Brain microvascular endothelial cell (primary cell): ENCODE results near the gene PRADC1.
"Not testable (repeated sequence)": the region's sequence is repeated elsewhere in the genome, so short reads cannot be mapped to it uniquely, and the experiment has no call there.

Experiments used
- DNase-seq: peaks from one replicate; pipeline ENCODE4 v3.0.0-alpha.2; 2020
- H3K27ac ChIP-seq: fragments of 250-450 bp; sonication (Bioruptor Pico); 2 replicates; pipeline ENCODE4 v1.5.1; 2020; ENCODE audit warnings: mild to moderate bottlenecking, moderate library complexity
- H3K27me3 ChIP-seq: fragments of 250-450 bp; sonication (Bioruptor Pico); replicated peaks from 2 replicates; pipeline ENCODE4 v1.5.1; 2020; ENCODE audit warnings: mild to moderate bottlenecking
- H3K36me3 ChIP-seq: fragments of 250-450 bp; sonication (Bioruptor Pico); replicated peaks from 2 replicates; pipeline ENCODE4 v1.5.1; 2020; ENCODE audit warnings: mild to moderate bottlenecking
- H3K4me3 ChIP-seq: 2 replicates; pipeline ENCODE4 v1.5.1; 2011; ENCODE audit warnings: low read depth, mild to moderate bottlenecking, control low read depth, low read length, moderate library complexity
- CTCF ChIP-seq: IDR thresholded peaks from 2 replicates; pipeline ENCODE4 v1.5.1; 2011; ENCODE audit warnings: low read depth, mild to moderate bottlenecking, moderate library complexity, low read length, control low read depth, inconsistent platforms; ENCODE audit errors: missing control alignments
- in situ Hi-C: cut with HindIII; loops from 2 replicates; pipeline ENCODE4 v1.10.0; 2017; ENCODE audit warnings: low sequenced_read_pairs, low pct_ligation_motif_present

PRADC1 gene

GRCh38 chr2:73264783-73265182, 31.7 kb upstream of the PRADC1 start:
- no peak for TF ChIP-seq CTCF
- Histone ChIP-seq H3K4me3 (no peak overlapping the region), H3K36me3 (no peaks in the 10 kb centered on the region), H3K27me3 (peaks cover 26% of the 10 kb centered on the region), H3K27ac (no peak overlapping the region)
- in situ Hi-C loops, result no loop called here
- no peak for DNase-seq

GRCh38 chr2:73264332-73264606, 31.2 kb upstream of the PRADC1 start:
- H3K27ac ChIP-seq, result no peak overlapping the region
- H3K4me3 ChIP-seq, result no peak overlapping the region
- in situ Hi-C loops, result no loop called here
- no peak for TF ChIP-seq CTCF
- no peak for DNase-seq
- H3K27me3 ChIP-seq, result peaks cover 21% of the 10 kb centered on the region
- H3K36me3 ChIP-seq, result no peaks in the 10 kb centered on the region

GRCh38 chr2:73263540-73264331, 30.7 kb upstream of the PRADC1 start:
- TF ChIP-seq CTCF, result no peak
- no peak overlapping the region for H3K4me3 ChIP-seq
- in situ Hi-C loops, result no loop called here

GRCh38 chr2:73262691-73263429, 29.8 kb upstream of the PRADC1 start:
- H3K27ac ChIP-seq, H3K4me3 ChIP-seq, H3K27me3 ChIP-seq, in situ Hi-C loops, DNase-seq, H3K36me3 ChIP-seq: not testable (repeated sequence)

More at GRCh38 chr2:73263540-73264331, 30.7 kb upstream of the PRADC1 start:
- peaks cover 17% of the 10 kb centered on the region for H3K27me3 ChIP-seq
- DNase-seq, result no peak
- no peaks in the 10 kb centered on the region for H3K36me3 ChIP-seq
- H3K27ac ChIP-seq, result no peak overlapping the region

GRCh38 chr2:73262108-73262651, 29.1 kb upstream of the PRADC1 start:
- no peak for DNase-seq
- H3K27me3 ChIP-seq, result peaks cover 2% of the 10 kb centered on the region
- H3K36me3 ChIP-seq, result no peaks in the 10 kb centered on the region
- H3K4me3 ChIP-seq, result no peak overlapping the region
- no peak overlapping the region for H3K27ac ChIP-seq
- in situ Hi-C loops, result no loop called here
- TF ChIP-seq CTCF, result no peak

- Histone ChIP-seq H3K4me3 (no peak overlapping the region), H3K27me3 (no peaks in the 10 kb centered on the region), H3K36me3 (no peaks in the 10 kb centered on the region), H3K27ac (no peak overlapping the region)
- peak; percentile 74 for TF ChIP-seq CTCF
- in situ Hi-C loops, result no loop called here
- DNase-seq, result peak; percentile 25
Measured at GRCh38 chr2:73260338-73260984, 27.4 kb upstream of the PRADC1 start.
